Activated CD4-positive, alpha-beta T cell treated with anti-CD3 and anti-CD28 coated beads, Interleukin-2, amount 50 U/mL, for 24 hours (primary cell): ENCODE results near the gene IL36G.

Experiments used
- DNase-seq, 2 donors: peaks; one replicate each; pipeline ENCODE4 v3.0.0-alpha.2; 2020; ENCODE audit warnings: low read depth in 1 of 2, low spot score in 1 of 2

The IL36G gene

GRCh38 chr2:113015655-113016054 lies 37.8 kb downstream of the IL36G start:
- DNase-seq: no peak

- no peak for DNase-seq
These were observed 40.7 kb downstream of the IL36G start for GRCh38 chr2:113018509-113018908.

GRCh38 chr2:113021312-113021711 lies 43.5 kb downstream of the IL36G start:
- no peak for DNase-seq

- DNase-seq: no peak
These were observed 47.0 kb downstream of the IL36G start for GRCh38 chr2:113024764-113025163.

GRCh38 chr2:113025737-113026136 lies 47.9 kb downstream of the IL36G start:
- DNase-seq: no peak

DNA sequence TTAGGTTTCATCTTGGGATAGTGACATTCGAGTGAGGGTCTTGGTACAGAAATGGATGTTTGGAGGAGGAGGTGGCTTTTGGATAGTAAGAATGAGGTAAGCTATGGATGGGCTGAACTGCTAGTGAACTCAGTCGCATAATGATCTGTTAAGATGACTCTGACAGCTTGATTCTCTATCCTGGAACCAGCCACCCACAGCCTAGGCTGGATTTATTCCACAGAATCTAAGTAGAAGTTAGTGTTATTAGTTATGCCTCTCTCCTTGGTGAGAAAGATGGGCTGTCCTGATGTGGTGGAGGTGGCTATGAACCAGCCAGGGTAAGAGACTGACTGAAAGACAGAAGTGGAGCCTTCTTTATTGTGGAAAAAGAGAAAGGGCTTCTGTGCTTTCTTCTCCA lies 49.9 kb downstream of the IL36G start:
- no peak for DNase-seq

GRCh38 chr2:113028112-113028511 lies 50.3 kb downstream of the IL36G start:
- DNase-seq: no peak

DNA sequence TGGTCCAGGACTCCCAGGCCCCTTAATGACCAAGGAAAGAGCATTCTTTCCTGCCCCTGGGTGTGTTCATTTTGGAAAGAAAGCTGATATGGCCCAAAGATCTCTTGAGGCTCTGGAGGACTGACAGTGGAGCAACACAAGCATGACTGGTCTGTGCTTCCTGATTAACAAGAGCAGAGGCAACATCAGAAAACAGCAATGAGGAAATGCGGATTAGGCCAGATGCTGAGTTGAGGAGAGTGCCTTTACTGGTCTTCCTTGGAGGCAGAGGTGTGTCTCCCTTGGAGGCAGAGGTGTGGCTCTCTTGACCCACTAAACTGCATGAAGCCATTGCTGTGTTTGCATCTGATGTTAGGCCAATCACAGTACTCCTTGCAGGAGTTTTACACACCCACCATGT lies 54.9 kb downstream of the IL36G start:
- no peak for DNase-seq

DNA sequence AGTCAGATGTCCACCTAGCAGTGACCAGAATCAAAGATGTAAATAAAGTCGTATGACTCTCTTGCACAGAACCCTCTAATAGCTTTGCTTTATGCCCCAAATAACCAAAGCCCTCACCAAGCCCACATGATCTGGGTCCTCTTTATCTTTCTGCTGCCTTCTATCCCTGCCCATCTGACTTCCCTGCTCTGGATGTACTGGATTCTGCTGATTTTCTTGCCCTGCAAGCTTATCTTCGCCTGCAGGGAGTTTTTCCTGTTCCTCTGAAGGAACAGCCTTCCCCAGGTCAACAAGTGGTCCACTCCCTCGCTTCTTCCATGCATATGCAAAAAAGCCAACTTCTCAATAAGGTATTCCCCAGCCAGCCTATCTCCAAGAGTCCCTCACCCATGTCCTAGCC lies 56.2 kb downstream of the IL36G start:
- DNase-seq: no peak
